NCI-H2107 (cell line): ENCODE results near the gene PTDSS2.
A peak's percentile ranks its signal among the peaks of the same experiment; 100 is the strongest.

Experiments used
- DNase-seq: peaks from one replicate; lab custom pipeline; 2025; lab: John Stamatoyannopoulos, UW

The PTDSS2 gene

GRCh38 chr11:447923-448731 is 2.0 kb upstream of the PTDSS2 start:
- peak; percentile 90 for DNase-seq

GRCh38 chr11:450809-451451 is 851 bp downstream of the PTDSS2 start:
- DNase-seq = peak; percentile 72

GRCh38 chr11:451738-452137 is 1.7 kb downstream of the PTDSS2 start:
- no peak for DNase-seq

- no peak for DNase-seq
These were observed 2.2 kb downstream of the PTDSS2 start for GRCh38 chr11:452203-452744.

GRCh38 chr11:452916-453527 is 2.9 kb downstream of the PTDSS2 start:
- DNase-seq = no peak

GRCh38 chr11:453564-453963 is 3.5 kb downstream of the PTDSS2 start:
- DNase-seq = no peak

GRCh38 chr11:454043-454442 is 4.0 kb downstream of the PTDSS2 start:
- no peak for DNase-seq

- no peak for DNase-seq
These were observed 4.9 kb downstream of the PTDSS2 start for GRCh38 chr11:454801-455565.

- no peak for DNase-seq
These were observed 5.6 kb downstream of the PTDSS2 start for GRCh38 chr11:455566-456147.

- no peak for DNase-seq
These were observed 6.5 kb downstream of the PTDSS2 start for GRCh38 chr11:456533-456932.

- DNase-seq = no peak
These were observed 7.2 kb downstream of the PTDSS2 start for GRCh38 chr11:457111-457760.

GRCh38 chr11:459511-460220 is 9.6 kb downstream of the PTDSS2 start:
- no peak for DNase-seq

GRCh38 chr11:460331-461199 is 10.5 kb downstream of the PTDSS2 start:
- DNase-seq = no peak

GRCh38 chr11:461626-462025 is 11.5 kb downstream of the PTDSS2 start:
- DNase-seq = no peak

GRCh38 chr11:462107-462890 is 12.2 kb downstream of the PTDSS2 start:
- DNase-seq = no peak

- no peak for DNase-seq
These were observed 14.2 kb downstream of the PTDSS2 start for GRCh38 chr11:464316-464715.

- no peak for DNase-seq
These were observed 15.9 kb downstream of the PTDSS2 start for GRCh38 chr11:465896-466530.

- DNase-seq = no peak
These were observed 18.0 kb downstream of the PTDSS2 start for GRCh38 chr11:468036-468435.
